MCF 10A (cell line): ENCODE data around the gene SOX6. TPM values are rescaled to one million over a fixed set of nuclear protein-coding genes. Genes with fewer than 3 reads are reported as not detected.

ENCODE experiments used
- BruUV-seq: library from RNA; stranded (reverse); fragments of 400-500 nt; replicated peaks from 2 replicates; lab custom pipeline; 2021; lab: Mats Ljungman, UMichigan
- CTCF ChIA-PET: fragments of 300-600 bp; sonication (Branson Sonifier 250); formaldehyde crosslinking; extraction: SDS; loops from one replicate; lab custom pipeline; 2021; ENCODE audit warnings: antibody characterized with exemption, inconsistent platforms; lab: Yijun Ruan, JAX
- POLR2A ChIA-PET: fragments of 300-600, 350-650 bp; sonication (Branson Sonifier 250); formaldehyde crosslinking; extraction: SDS; loops from one replicate; lab custom pipeline; 2020; ENCODE audit warnings: antibody characterized with exemption, inconsistent platforms; lab: Yijun Ruan, JAX
- DNase-seq: peaks from one replicate; pipeline ENCODE4 v3.0.0-alpha.2; 2018; ENCODE audit not compliant: unreplicated experiment
- H3K27ac Mint-ChIP-seq: one replicate; pipeline ENCODE4 v1.8.0; 2022; ENCODE audit warnings: mild to moderate bottlenecking, low read depth, mixed read lengths; ENCODE audit not compliant: unreplicated experiment
- H3K27me3 Mint-ChIP-seq: one replicate; pipeline ENCODE4 v1.8.0; 2022; ENCODE audit warnings: mixed read lengths; ENCODE audit not compliant: insufficient read depth, unreplicated experiment
- H3K36me3 Mint-ChIP-seq: one replicate; pipeline ENCODE4 v1.8.0; 2022; ENCODE audit warnings: mild to moderate bottlenecking, moderate library complexity, mixed read lengths; ENCODE audit not compliant: insufficient read depth, unreplicated experiment
- H3K4me1 Mint-ChIP-seq: one replicate; pipeline ENCODE4 v1.8.0; 2022; ENCODE audit warnings: mixed read lengths; ENCODE audit not compliant: insufficient read depth, unreplicated experiment
- H3K4me3 Mint-ChIP-seq: one replicate; pipeline ENCODE4 v1.8.0; 2022; ENCODE audit warnings: mild to moderate bottlenecking, moderate library complexity, mixed read lengths; ENCODE audit not compliant: unreplicated experiment
- H3K9me3 Mint-ChIP-seq: one replicate; pipeline ENCODE4 v1.8.0; 2022; ENCODE audit warnings: mixed read lengths; ENCODE audit not compliant: unreplicated experiment
- CTCF ChIP-seq: fragments of 200-600 bp; IDR thresholded peaks from one replicate; pipeline ENCODE4 v1.8.0; 2022; ENCODE audit warnings: antibody characterized with exemption, mild to moderate bottlenecking; ENCODE audit not compliant: unreplicated experiment
- intact Hi-C: fragments of 100-400 bp; cut with micrococcal nuclease; formaldehyde crosslinking; loops from 2 replicates; pipeline ENCODE4 v1.14.1; 2022
- total RNA-seq: library from RNA; stranded (reverse); gene quantifications from 2 replicates; pipeline ENCODE4 v1.2.3, GENCODE V29; 2022

Gene SOX6
- total RNA-seq, 1 experiment from 2014 or later: 6.4 TPM

DNA sequence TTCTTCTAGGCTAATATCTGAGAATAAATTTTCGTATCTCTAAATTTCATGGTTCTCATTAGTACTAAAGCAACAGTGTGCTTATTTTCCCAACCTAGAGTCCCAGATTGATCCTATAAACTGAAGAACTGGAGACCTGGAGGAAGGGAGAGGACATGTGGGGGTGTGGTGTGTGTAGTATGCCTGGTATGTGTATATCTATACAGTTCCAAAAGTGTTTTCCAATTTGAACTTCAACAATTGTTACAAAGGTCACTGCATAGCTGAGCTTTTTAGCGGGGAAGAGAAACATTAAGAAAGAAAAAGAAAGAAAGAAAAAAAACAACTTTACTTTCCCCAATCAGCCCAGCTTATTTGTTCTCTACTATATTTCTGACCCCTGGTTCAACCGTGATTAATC lies 152.1 kb downstream of the SOX6 start:
- H3K4me1 Mint-ChIP-seq: no peaks in the 10 kb centered on the region
- H3K36me3 Mint-ChIP-seq: no peaks in the 10 kb centered on the region
- no peak overlapping the region for H3K4me3 Mint-ChIP-seq
- no peak for TF ChIP-seq CTCF
- intact Hi-C loops: no loop called here
- ChIA-PET POLR2A (interaction anchor here (0.5 kb wide), 1 partner anchor 192 kb away, joined by 3 read pairs; no protein-coding TSS in a partner anchor), CTCF (interaction anchor here (0.5 to 1.7 kb wide), 2 partner anchors 13 to 861 kb away, joined by 3 to 4 read pairs; no protein-coding TSS in a partner anchor)
- no peaks in the 10 kb centered on the region for H3K9me3 Mint-ChIP-seq
- DNase-seq: no peak
- BruUV-seq: no TSS peak
- H3K27me3 Mint-ChIP-seq: no peaks in the 10 kb centered on the region
- H3K27ac Mint-ChIP-seq: no peak overlapping the region

- no peaks in the 10 kb centered on the region for H3K27me3 Mint-ChIP-seq
- no peak for TF ChIP-seq CTCF
- intact Hi-C loops: no loop called here
- H3K27ac Mint-ChIP-seq: no peak overlapping the region
- H3K36me3 Mint-ChIP-seq: no peaks in the 10 kb centered on the region
- ChIA-PET POLR2A (no interaction called here), CTCF (interaction anchor here (0.8 to 1.2 kb wide), 2 partner anchors 25 to 417 kb away, joined by 3 to 4 read pairs; no protein-coding TSS in a partner anchor)
- peak; percentile 20 for DNase-seq
- H3K4me1 Mint-ChIP-seq: peaks cover 15% of the 10 kb centered on the region
- no peak overlapping the region for H3K4me3 Mint-ChIP-seq
- no TSS peak for BruUV-seq
- no peaks in the 10 kb centered on the region for H3K9me3 Mint-ChIP-seq
These were observed 160.7 kb downstream of the SOX6 start for GRCh38 chr11:16195651-16196050.

GRCh38 chr11:16194566-16194965 lies 161.8 kb downstream of the SOX6 start:
- Mint-ChIP-seq H3K4me1 (peaks cover 15% of the 10 kb centered on the region), H3K4me3 (no peak overlapping the region), H3K27me3 (no peaks in the 10 kb centered on the region), H3K36me3 (no peaks in the 10 kb centered on the region), H3K27ac (no peak overlapping the region), H3K9me3 (no peaks in the 10 kb centered on the region)
- no TSS peak for BruUV-seq
- ChIA-PET CTCF (interaction anchor here (0.6 to 1.2 kb wide), 4 partner anchors 10 to 564 kb away, joined by 3 to 6 read pairs (median 3); no protein-coding TSS in a partner anchor), POLR2A (interaction anchor here (1.2 kb wide), 1 partner anchor 10 kb away, joined by 3 read pairs; no protein-coding TSS in a partner anchor)
- no peak for TF ChIP-seq CTCF
- DNase-seq: no peak
- intact Hi-C loops: no loop called here

DNA sequence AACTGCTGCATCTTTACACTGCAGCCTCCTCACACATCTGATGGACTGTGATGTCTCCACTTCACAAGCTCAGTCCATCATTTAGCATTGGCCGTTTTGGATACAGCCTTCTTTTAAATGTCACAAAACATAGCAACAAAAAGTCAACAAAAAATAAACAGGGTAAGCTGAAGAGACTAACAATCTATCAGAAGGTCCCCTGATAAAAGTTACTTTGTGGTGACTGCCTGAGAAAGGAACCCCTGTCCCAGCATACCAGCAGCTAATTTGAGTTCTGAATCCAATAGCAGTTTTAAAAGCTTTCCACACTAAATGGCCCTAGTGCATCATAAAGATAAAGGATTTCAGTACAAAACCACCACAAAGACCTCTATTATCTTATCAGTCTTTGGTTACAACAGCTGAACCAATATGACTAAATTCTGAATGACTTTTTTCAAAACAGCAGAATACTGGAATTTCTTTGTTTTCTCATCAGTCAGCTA lies 162.4 kb downstream of the SOX6 start:
- DNase-seq: no peak
- no peak for TF ChIP-seq CTCF
- Mint-ChIP-seq H3K4me1 (peaks cover 15% of the 10 kb centered on the region), H3K9me3 (no peaks in the 10 kb centered on the region), H3K27me3 (no peaks in the 10 kb centered on the region), H3K27ac (no peak overlapping the region), H3K4me3 (no peak overlapping the region), H3K36me3 (no peaks in the 10 kb centered on the region)
- intact Hi-C loops: no loop called here
- ChIA-PET POLR2A (interaction anchor here (1.2 kb wide), 1 partner anchor 9 kb away, joined by 3 read pairs; no protein-coding TSS in a partner anchor), CTCF (interaction anchor here (1.0 to 1.5 kb wide), 2 partner anchors 9 to 420 kb away, joined by 6 read pairs; no protein-coding TSS in a partner anchor)
- no TSS peak for BruUV-seq
